Trophoblast cell (in vitro differentiated cells and primary cell): ENCODE data around the gene ORM2.

Experiments
- DNase-seq, 2 donors: peaks; one replicate each; pipeline ENCODE4 v3.0.0-alpha.2; 2016
- H2AFZ ChIP-seq: 2 replicates; pipeline ENCODE4 v1.6.1; 2013; ENCODE audit warnings: low read length, moderate library complexity, mild to moderate bottlenecking; ENCODE audit not compliant: insufficient read depth, poor library complexity
- H2AK5ac ChIP-seq: 2 replicates; pipeline ENCODE4 v1.6.1; 2013; ENCODE audit warnings: mild to moderate bottlenecking, low read length
- H2BK120ac ChIP-seq: 2 replicates; pipeline ENCODE4 v1.6.1; 2013; ENCODE audit warnings: low read length, mild to moderate bottlenecking, moderate library complexity; ENCODE audit not compliant: insufficient read depth, poor library complexity
- H2BK12ac ChIP-seq: 2 replicates; pipeline ENCODE4 v1.6.1; 2013; ENCODE audit warnings: mild to moderate bottlenecking, low read length, moderate library complexity
- H2BK5ac ChIP-seq: 2 replicates; pipeline ENCODE4 v1.6.1; 2013; ENCODE audit warnings: low read length, low read depth, moderate library complexity, mild to moderate bottlenecking; ENCODE audit not compliant: poor library complexity
- H3K14ac ChIP-seq: 2 replicates; pipeline ENCODE4 v1.6.1; 2013; ENCODE audit warnings: mild to moderate bottlenecking, low read length
- H3K18ac ChIP-seq: 2 replicates; pipeline ENCODE4 v1.6.1; 2013; ENCODE audit warnings: mild to moderate bottlenecking, low read length
- H3K23ac ChIP-seq: 2 replicates; pipeline ENCODE4 v1.6.1; 2013; ENCODE audit warnings: low read length
- H3K27ac ChIP-seq: 2 replicates; pipeline ENCODE4 v1.5.1; 2013; ENCODE audit warnings: low read depth, mild to moderate bottlenecking, inconsistent platforms, low read length, moderate library complexity
- H3K27me3 ChIP-seq: 2 replicates; pipeline ENCODE4 v1.6.1; 2013; ENCODE audit warnings: inconsistent platforms, mild to moderate bottlenecking, low read length, moderate library complexity; ENCODE audit not compliant: insufficient read depth
- H3K36me3 ChIP-seq, 2 experiments: 1 replicate in 1 of 2; 2 replicates in 1 of 2; pipeline ENCODE4 v1.6.1; 2013; ENCODE audit warnings: low read length in 2 of 2, mild to moderate bottlenecking in 2 of 2, moderate library complexity in 1 of 2; ENCODE audit not compliant: insufficient read depth in 2 of 2, control insufficient read depth in 1 of 2
- H3K4ac ChIP-seq: 2 replicates; pipeline ENCODE4 v1.6.1; 2013; ENCODE audit warnings: low read depth, mild to moderate bottlenecking, low read length, moderate library complexity
- H3K4me1 ChIP-seq, 2 experiments: 1 replicate in 1 of 2; 2 replicates in 1 of 2; pipeline ENCODE4 v1.6.1; 2013; ENCODE audit warnings: low read length in 2 of 2, mild to moderate bottlenecking in 2 of 2, moderate library complexity in 1 of 2; ENCODE audit not compliant: insufficient read depth in 2 of 2, control insufficient read depth in 1 of 2
- H3K4me2 ChIP-seq: 2 replicates; pipeline ENCODE4 v1.6.1; 2013; ENCODE audit warnings: inconsistent platforms, mild to moderate bottlenecking, low read length, moderate library complexity
- H3K4me3 ChIP-seq: 2 replicates; pipeline ENCODE4 v1.5.1; 2013; ENCODE audit warnings: mild to moderate bottlenecking, low read depth, low read length, inconsistent platforms
- H3K79me1 ChIP-seq: one replicate; pipeline ENCODE4 v1.6.1; 2013; ENCODE audit warnings: low read length
- H3K79me2 ChIP-seq: 2 replicates; pipeline ENCODE4 v1.6.1; 2013; ENCODE audit warnings: low read length, mild to moderate bottlenecking; ENCODE audit not compliant: control insufficient read depth, insufficient read depth, poor library complexity
- H3K9ac ChIP-seq: 2 replicates; pipeline ENCODE4 v1.6.1; 2013; ENCODE audit warnings: mild to moderate bottlenecking, low read length
- H3K9me3 ChIP-seq: 2 replicates; pipeline ENCODE4 v1.6.1; 2013; ENCODE audit warnings: low read depth, mild to moderate bottlenecking, control low read depth, inconsistent platforms, low read length; ENCODE audit not compliant: insufficient read depth
- H4K12ac ChIP-seq: 2 replicates; pipeline ENCODE4 v1.6.1; 2013; ENCODE audit warnings: low read depth, mild to moderate bottlenecking, low read length, moderate library complexity
- H4K8ac ChIP-seq: 2 replicates; pipeline ENCODE4 v1.6.1; 2013; ENCODE audit warnings: low read depth, mild to moderate bottlenecking, low read length, moderate library complexity
- H4K91ac ChIP-seq: one replicate; pipeline ENCODE4 v1.6.1; 2013; ENCODE audit warnings: low read depth, mild to moderate bottlenecking, low read length, moderate library complexity
- WGBS: extraction: QIAGEN DNeasy Blood & Tissue Kit; methylation state at CpG from one replicate; pipeline ENCODE4 v1.1.7; 2013; ENCODE audit warnings: missing lambda C conversion rate; ENCODE audit not compliant: insufficient read length, insufficient coverage; ENCODE audit errors: extremely low coverage; 5-methylcytosine and 5-hydroxymethylcytosine counted together

Gene ORM2

DNA sequence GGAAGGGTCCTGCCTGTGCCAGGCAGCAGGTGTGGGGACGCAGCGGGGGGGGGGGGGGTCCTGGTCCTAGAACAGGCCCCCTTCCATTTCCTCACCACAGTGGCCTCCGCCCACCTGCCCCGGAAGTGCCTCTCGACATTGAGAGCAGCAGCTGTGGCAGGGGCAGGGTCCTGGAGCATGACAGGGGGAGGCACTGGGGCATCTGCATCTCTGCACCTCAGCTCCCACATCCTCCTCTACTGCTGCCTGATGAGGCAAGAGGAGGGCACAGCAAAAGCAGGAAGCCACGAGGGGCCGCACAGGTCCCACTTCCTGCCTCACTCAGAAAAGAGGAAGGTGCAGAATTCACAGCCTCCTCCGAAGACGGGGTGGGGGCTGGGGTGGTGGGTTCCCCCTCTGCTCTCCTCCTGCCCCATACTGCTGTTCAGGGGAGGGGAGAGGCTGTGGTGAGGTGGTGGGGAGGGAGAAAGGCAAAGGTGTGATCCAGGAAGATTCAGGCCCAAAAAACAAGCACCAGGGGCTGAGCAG is 43.3 kb downstream of the ORM2 start:
- no CpG with 5 or more reads among the region's 9 CpGs for WGBS
- no peak overlapping the region for H3K9ac ChIP-seq

DNA sequence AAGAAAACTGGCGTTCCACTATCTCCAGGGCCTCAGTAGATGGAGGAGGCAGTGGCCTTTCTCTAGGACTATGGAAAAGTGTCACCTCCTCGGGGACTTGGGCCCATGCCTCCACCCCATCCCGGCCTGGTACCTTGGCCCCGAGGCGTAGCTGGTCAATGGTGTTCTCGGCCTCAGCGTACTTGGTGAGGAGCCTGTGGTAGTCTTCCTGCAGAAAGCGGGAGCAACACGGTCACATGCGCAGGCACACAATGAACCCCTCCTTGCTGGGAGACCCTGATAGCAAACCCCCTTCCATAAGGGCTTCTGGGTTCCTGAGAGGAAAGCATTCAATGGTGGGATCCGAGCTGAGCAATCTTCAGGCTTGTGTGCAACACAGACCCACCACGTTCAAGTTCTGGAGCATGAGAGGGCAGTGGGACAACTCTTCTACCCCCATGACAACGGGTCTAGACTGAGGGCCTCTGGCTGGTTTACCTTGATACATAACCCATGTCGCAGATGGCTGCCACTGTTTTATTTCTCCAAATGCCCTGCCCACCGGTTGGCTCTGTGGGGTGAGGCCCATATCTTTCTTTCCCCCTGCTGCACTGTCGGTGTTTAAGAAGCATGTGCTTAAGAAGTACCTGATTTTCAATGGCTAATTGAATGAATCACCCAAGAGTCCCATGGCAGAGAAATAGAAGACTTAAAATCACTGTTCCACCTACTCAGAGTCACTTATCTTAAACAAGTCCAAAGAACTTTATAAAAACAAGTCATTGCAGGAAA is 44.5 kb downstream of the ORM2 start:
- Histone ChIP-seq H2BK5ac (no peak overlapping the region), H3K27me3 (no peaks in the 10 kb centered on the region), H3K4ac (no peak overlapping the region), H3K79me2 (no peaks in the 10 kb centered on the region), H3K4me3 (no peak overlapping the region), H2AFZ (no peak overlapping the region), H2BK12ac (no peak overlapping the region), H3K18ac (no peak overlapping the region), H4K91ac (no peak overlapping the region), H2BK120ac (no peak overlapping the region), H3K14ac (no peak overlapping the region), H3K23ac (no peak overlapping the region), H3K9ac (no peak overlapping the region), H3K27ac (no peak overlapping the region), H3K4me2 (no peak overlapping the region), H3K9me3 (no peaks in the 10 kb centered on the region), H3K4me1 (peaks cover 2 to 7% of the 10 kb centered on the region in 2 experiments), H2AK5ac (no peak overlapping the region), H4K8ac (no peak overlapping the region), H4K12ac (no peak overlapping the region), H3K79me1 (no peaks in the 10 kb centered on the region), H3K36me3 (peaks cover 25 to 26% of the 10 kb centered on the region in 2 experiments)
- WGBS = no CpG with 5 or more reads among the region's 16 CpGs
- DNase-seq = no peak

More for the DNA sequence above, 43.3 kb downstream of the ORM2 start:
- H3K14ac ChIP-seq = no peak overlapping the region
- peaks cover 28 to 33% of the 10 kb centered on the region in 2 experiments for H3K36me3 ChIP-seq
- no peak overlapping the region for H2AFZ ChIP-seq
- no peak overlapping the region for H3K4me2 ChIP-seq
- H3K4ac ChIP-seq = no peak overlapping the region
- H2BK12ac ChIP-seq = no peak overlapping the region
- no peaks in the 10 kb centered on the region for H3K27me3 ChIP-seq
- H2AK5ac ChIP-seq = no peak overlapping the region
- no peak overlapping the region for H3K18ac ChIP-seq
- H4K8ac ChIP-seq = no peak overlapping the region
- H3K9me3 ChIP-seq = no peaks in the 10 kb centered on the region
- no peak overlapping the region for H4K12ac ChIP-seq
- no peak overlapping the region for H2BK5ac ChIP-seq
- DNase-seq = no peak
- H3K79me2 ChIP-seq = no peaks in the 10 kb centered on the region
- peaks cover 2 to 7% of the 10 kb centered on the region in 2 experiments for H3K4me1 ChIP-seq
- no peak overlapping the region for H3K4me3 ChIP-seq
- H3K27ac ChIP-seq = no peak overlapping the region
- no peak overlapping the region for H2BK120ac ChIP-seq
- H3K79me1 ChIP-seq = no peaks in the 10 kb centered on the region
- H4K91ac ChIP-seq = no peak overlapping the region
- H3K23ac ChIP-seq = no peak overlapping the region

DNA sequence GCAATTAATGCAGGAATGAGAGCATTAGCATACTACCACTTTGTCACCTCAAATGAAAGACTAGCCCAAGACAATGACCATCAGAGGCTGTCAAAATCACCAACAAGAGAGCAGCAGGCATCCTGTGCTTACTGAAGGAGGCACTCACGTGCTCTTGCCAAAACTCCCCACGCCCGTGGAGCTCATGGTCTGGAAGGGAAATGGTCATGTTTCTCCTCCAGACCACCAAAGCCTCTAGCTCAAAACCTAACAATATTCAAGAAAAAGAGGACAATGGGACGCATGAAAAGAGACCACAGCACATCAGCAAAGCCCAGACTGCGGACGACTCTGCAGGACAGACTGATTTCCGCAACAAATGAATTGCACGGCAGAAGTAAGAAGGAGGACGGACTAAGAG is 45.3 kb downstream of the ORM2 start:
- Histone ChIP-seq H2BK5ac (no peak overlapping the region), H3K36me3 (peaks cover 25 to 28% of the 10 kb centered on the region in 2 experiments), H3K79me1 (no peaks in the 10 kb centered on the region), H4K91ac (no peak overlapping the region), H3K79me2 (no peaks in the 10 kb centered on the region), H3K4ac (no peak overlapping the region), H3K4me1 (peaks cover 2 to 7% of the 10 kb centered on the region in 2 experiments), H2AFZ (no peak overlapping the region), H3K4me2 (no peak overlapping the region), H3K27me3 (no peaks in the 10 kb centered on the region), H3K9me3 (no peaks in the 10 kb centered on the region), H4K8ac (no peak overlapping the region), H2AK5ac (no peak overlapping the region), H3K27ac (no peak overlapping the region), H3K9ac (no peak overlapping the region), H3K4me3 (no peak overlapping the region), H2BK12ac (no peak overlapping the region), H4K12ac (no peak overlapping the region), H2BK120ac (no peak overlapping the region), H3K23ac (no peak overlapping the region), H3K14ac (no peak overlapping the region), H3K18ac (no peak overlapping the region)
- no peak for DNase-seq
- no CpG with 5 or more reads among the region's 9 CpGs for WGBS

DNA sequence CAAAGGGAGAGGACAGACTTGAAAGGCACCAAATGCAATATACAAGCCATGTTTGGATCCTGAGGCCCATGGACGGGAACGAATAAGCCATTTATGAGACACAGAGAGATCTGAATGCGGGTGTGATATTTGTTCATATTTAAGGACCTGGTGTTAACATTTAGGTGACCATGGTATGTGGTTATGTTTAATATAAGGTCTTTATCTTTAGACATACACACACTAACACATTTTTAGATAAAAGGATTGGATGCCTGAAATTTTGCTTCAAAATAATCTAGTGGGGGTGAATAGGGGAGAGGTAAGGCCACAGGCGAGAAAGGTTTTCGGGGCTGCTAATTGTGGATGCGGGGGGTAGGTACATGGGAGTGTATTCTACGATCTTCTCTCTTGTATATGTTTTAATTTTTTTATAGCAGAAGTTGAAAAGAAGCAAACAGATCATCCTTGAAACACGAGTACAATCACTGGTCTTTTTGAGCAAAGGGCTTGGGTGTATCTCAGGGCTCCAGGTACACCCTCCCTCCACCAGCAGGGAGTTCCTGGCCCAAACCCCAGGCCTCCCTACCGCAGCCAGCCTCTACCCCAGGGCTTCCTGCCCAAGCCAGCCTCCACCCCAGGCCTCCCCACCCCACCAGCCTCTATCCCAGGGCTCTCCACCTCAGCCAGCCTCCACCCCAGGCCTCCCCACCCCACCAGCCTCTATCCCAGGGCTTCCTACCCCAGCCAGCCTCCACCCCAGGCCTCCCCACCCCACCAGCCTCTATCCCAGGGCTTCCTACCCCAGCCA is 45.9 kb downstream of the ORM2 start:
- Histone ChIP-seq H3K27ac (no peak overlapping the region), H3K18ac (no peak overlapping the region), H3K23ac (no peak overlapping the region), H2AFZ (no peak overlapping the region), H3K4me3 (no peak overlapping the region), H4K91ac (no peak overlapping the region), H2BK12ac (no peak overlapping the region), H2BK120ac (no peak overlapping the region), H3K4ac (no peak overlapping the region), H3K4me2 (no peak overlapping the region), H3K27me3 (no peaks in the 10 kb centered on the region), H3K79me1 (no peaks in the 10 kb centered on the region), H3K4me1 (peaks cover 2 to 7% of the 10 kb centered on the region in 2 experiments), H3K79me2 (no peaks in the 10 kb centered on the region), H4K12ac (no peak overlapping the region), H3K14ac (no peak overlapping the region), H3K9me3 (no peaks in the 10 kb centered on the region), H2AK5ac (no peak overlapping the region), H3K36me3 (peaks cover 25 to 28% of the 10 kb centered on the region in 2 experiments), H4K8ac (no peak overlapping the region), H3K9ac (no peak overlapping the region), H2BK5ac (no peak overlapping the region)
- no peak for DNase-seq
- no CpG with 5 or more reads among the region's 9 CpGs for WGBS
